IMR-90 (cell line): Measurements from ENCODE around the gene PRDM13.

Source experiments
- BHLHE40 ChIP-seq: fragments of 150-350 bp; IDR thresholded peaks from 2 replicates; pipeline ENCODE4 v1.6.1; 2016; ENCODE audit warnings: mild to moderate bottlenecking, low read depth, low read length
- CEBPB ChIP-seq: IDR thresholded peaks from 2 replicates; pipeline ENCODE4 v1.6.1; 2012; ENCODE audit warnings: low read depth, low read length, improper control_type of control experiment
- CHD1 ChIP-seq: IDR thresholded peaks from 2 replicates; pipeline ENCODE4 v1.6.1; 2012; ENCODE audit warnings: low read depth, low read length, improper control_type of control experiment
- CTCF ChIP-seq: conservative IDR thresholded peaks from 2 replicates; pipeline ENCODE4 v1.5.1; 2012; ENCODE audit warnings: mild to moderate bottlenecking, low read depth, low read length, improper control_type of control experiment
- ELK1 ChIP-seq: fragments of 150-350 bp; IDR thresholded peaks from 2 replicates; pipeline ENCODE4 v1.6.1; 2016; ENCODE audit warnings: low read depth, mild to moderate bottlenecking, low read length, moderate library complexity, borderline replicate concordance
- FOS ChIP-seq: fragments of 150-350 bp; IDR thresholded peaks from 2 replicates; pipeline ENCODE4 v1.6.1; 2016; ENCODE audit warnings: low read depth, low read length
- MAFK ChIP-seq: IDR thresholded peaks from 2 replicates; pipeline ENCODE4 v1.6.1; 2012; ENCODE audit warnings: low read depth, low read length, improper control_type of control experiment
- POLR2A ChIP-seq: IDR thresholded peaks from 2 replicates; pipeline ENCODE4 v1.6.1; 2012; ENCODE audit warnings: mild to moderate bottlenecking, low read depth, low read length
- RAD21 ChIP-seq: IDR thresholded peaks from 2 replicates; pipeline ENCODE4 v1.6.1; 2012; ENCODE audit warnings: low read length, improper control_type of control experiment
- RCOR1 ChIP-seq: IDR thresholded peaks from 2 replicates; pipeline ENCODE4 v1.6.1; 2012; ENCODE audit warnings: mild to moderate bottlenecking, low read length, improper control_type of control experiment; ENCODE audit not compliant: insufficient replicate concordance
- SMC3 ChIP-seq: fragments of 150-350 bp; IDR thresholded peaks from 2 replicates; pipeline ENCODE4 v1.6.1; 2016; ENCODE audit warnings: low read depth, mild to moderate bottlenecking, antibody characterized with exemption, low read length, moderate library complexity
- TF ChIP-seq, protein P1 (sequence below): fragments of 150-350 bp; IDR thresholded peaks from 2 replicates; pipeline ENCODE4 v1.6.1; 2017; ENCODE audit warnings: mild to moderate bottlenecking, antibody characterized with exemption, low read length, low read depth

GRCh38 chr6:99605074-99605734 is 1.4 kb upstream of the PRDM13 start:
- no peak for TF ChIP-seq CTCF
- no peak for TF ChIP-seq CEBPB
- TF ChIP-seq SMC3 = no peak
- no peak for TF ChIP-seq RAD21
- no peak for TF ChIP-seq POLR2A
- TF ChIP-seq ELK1 = no peak
- TF ChIP-seq MAFK = no peak
- no peak for TF ChIP-seq FOS
- TF ChIP-seq, protein P1, sequence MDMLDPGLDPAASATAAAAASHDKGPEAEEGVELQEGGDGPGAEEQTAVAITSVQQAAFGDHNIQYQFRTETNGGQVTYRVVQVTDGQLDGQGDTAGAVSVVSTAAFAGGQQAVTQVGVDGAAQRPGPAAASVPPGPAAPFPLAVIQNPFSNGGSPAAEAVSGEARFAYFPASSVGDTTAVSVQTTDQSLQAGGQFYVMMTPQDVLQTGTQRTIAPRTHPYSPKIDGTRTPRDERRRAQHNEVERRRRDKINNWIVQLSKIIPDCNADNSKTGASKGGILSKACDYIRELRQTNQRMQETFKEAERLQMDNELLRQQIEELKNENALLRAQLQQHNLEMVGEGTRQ = no peak
- TF ChIP-seq RCOR1 = no peak
- no peak for TF ChIP-seq BHLHE40
- no peak for TF ChIP-seq CHD1
